ENCODE measurements around the gene AATK.

- TF ChIP-seq CTCF (IDR thresholded peaks at IDR 0.05) (no peak), POLR2A (IDR thresholded peaks at IDR 0.05) (no peak)
These were observed 37.7 kb downstream of the AATK start for GRCh38 chr17:81128338-81128737.
